ENCODE results near the gene PTPRM.

Gene PTPRM

GRCh38 chr18:8140841-8141501 is 573.9 kb downstream of the PTPRM start:
- DNase-seq = no peak

DNA sequence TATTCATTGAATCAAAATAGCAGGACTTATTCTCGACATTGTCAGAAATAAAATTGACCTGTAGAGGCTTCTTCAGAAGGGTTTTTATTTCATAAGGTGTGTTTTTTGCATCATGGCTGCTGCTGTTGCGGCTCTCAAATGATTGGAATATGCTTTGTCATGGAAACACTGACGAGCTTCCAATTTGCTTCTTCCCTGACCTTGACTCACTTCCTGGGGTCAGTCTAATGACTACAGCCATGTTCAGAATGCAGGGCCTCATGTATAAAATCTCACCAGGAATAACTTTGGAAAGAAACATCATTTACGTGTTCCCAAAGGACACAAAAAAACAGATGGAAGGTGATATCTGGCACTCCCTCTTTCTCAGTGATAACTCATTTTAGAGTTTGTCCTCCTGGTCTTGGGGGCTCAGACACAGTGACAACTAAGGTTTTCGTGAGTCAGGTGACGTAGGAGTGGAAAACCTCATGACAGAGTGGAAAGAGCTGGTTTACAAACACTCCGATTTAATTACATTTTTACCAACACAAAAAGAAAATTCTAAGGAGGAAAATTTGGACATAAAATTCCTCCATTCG is 575.1 kb downstream of the PTPRM start:
- no peak for DNase-seq

DNA sequence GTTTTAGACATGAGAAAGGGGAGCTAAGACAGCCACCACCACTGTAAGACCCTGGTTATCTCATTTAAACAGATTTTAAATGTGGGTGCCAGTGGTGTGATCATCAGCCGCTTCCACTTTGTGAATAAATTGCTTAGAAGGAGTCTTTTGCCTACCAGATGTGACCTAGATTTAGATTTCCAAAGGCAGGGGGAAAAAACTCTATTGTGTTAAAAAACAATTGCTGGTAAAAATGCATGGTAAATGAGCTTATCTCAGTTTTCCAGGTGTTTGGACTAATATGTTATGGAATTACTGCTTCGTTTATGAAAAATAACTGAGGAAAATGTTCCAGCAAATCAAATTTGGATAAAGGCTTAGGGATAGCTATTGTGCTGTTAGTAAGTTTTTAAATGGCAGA is 575.8 kb downstream of the PTPRM start:
- DNase-seq = no peak

DNA sequence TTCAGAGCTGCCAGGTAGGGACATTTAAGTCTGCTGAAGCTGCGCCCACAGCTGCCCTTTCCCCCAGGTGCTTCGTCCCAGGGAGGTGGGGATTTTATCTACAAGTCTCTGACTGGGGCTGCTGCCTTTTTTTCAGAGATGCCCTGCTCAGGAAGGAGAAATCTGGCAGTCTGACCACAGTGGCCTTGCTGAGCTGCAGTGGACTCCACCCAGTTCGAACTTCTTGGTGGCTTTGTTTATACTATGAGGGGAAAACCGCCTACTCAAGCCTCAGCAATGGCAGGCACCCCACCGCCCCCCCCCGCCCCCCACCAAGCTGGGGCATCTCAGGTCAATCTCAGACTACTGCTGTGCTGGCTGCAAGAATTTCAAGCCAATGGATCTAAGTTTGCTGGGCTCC is 584.1 kb downstream of the PTPRM start:
- no peak for DNase-seq

- DNase-seq = no peak
Measured at GRCh38 chr18:8153887-8154583, 586.9 kb downstream of the PTPRM start.

DNA sequence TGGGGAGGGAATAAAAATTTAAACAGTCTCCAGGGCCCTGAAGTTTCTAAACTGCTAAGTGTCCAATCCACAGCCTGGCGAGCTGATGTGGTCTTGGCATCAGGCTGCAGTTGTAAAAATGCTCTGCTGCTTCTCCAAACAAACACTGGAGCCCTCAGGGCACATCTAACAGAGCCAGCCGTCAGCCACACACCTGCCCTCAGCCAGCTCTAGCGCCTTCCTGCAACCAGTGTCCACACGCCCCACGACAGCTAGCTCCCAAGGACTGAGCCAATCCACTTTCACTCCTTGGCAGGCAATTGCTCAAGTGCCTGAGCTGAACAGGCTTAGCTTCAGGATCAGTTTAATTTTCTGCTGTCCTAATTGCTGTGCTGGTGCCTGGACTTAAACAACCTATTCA is 595.7 kb downstream of the PTPRM start:
- DNase-seq = no peak

DNA sequence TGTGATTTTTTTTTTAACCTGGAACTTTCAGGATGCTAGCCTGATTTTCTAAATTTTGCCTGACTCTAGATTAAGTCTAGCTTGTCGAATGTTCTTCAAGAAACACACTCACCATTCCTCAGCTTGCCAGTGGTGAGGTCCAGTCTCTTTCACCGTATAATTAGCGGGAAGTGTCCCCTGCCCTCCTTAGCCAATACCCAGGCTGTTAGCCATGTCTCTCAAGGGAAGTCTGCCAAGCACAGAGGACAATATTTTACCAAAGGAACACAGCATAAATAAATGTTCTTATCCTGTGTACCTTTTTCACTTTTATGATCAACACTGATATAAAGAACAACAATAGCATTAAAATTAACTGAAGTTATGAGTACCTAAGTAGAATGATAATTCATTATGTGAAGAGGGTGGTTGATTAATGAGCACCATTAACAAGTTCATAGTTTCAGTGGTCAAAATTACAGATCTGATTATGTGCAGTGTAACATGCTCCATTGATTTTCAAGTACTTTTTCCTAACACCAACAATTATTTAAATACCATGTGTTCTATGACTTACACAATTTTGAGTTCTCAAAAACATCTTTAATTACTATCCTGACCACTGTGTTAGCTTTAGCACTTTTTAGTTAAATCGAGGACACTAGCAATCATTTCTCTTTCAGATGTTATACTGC is 596.3 kb downstream of the PTPRM start:
- no peak for DNase-seq

DNA sequence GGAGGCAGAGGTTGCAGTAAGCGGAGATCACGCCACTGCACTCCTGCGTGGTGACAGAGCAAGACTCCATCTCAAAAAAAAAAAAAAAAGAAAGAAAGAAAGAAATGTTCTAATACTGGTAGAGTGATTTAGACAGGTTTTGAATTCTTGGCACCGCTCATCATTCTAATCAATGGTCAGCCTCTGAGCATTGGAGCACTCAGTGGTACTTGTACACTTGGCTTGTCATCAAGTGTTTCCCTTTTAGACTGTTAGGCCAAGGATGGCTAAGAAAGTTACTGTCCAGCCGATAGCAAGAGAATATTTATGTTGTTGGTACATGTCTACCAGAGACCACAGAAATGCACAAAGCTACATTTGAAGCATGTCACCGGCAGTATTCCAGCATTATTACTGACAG is 598.0 kb downstream of the PTPRM start:
- DNase-seq = no peak

DNA sequence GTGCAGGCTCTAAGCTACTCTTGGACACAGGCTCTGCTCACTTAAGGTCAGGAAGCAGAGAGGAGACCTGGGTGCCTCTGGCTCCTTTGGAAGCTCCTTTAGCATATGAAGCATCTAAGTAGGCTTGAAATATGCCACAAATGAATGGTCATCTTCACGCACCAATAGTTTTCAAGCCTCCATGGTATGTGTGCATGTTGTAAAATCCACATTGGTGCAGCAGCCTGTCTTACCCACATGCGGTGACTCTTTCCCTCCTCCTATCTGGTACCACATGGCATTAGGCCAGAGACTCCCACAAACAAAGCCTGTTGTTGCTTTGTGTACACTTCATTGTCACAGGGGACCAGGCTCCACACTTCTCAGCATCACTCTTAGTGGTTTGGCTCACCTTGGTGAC is 599.9 kb downstream of the PTPRM start:
- DNase-seq = no peak

GRCh38 chr18:8167673-8168072 is 600.6 kb downstream of the PTPRM start:
- no peak for DNase-seq

DNA sequence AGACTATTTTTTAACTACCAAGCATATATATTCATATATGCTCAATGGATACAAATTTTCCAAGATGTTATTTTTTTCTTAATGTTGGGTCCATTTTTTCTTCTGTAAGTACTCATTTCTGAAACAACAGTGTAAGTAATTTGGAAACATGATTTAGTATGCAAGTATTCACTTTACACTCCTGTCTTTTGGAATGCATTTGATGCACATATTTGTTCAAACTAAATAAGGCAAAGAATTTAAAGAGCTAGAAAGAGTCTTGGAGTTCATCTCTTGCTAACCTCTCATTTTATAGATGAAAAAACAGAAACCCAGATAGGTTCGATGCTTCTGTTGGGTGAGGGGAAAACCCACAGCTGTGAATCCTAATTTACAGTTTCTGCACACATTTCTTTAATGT is 602.6 kb downstream of the PTPRM start:
- DNase-seq = no peak

- no peak for DNase-seq
Measured at GRCh38 chr18:8174771-8175170, 607.7 kb downstream of the PTPRM start.

- DNase-seq = no peak
Measured at GRCh38 chr18:8175501-8176061, 608.5 kb downstream of the PTPRM start.

GRCh38 chr18:8176109-8176508 is 609.0 kb downstream of the PTPRM start:
- no peak for DNase-seq

GRCh38 chr18:8176554-8176953 is 609.4 kb downstream of the PTPRM start:
- DNase-seq = no peak

DNA sequence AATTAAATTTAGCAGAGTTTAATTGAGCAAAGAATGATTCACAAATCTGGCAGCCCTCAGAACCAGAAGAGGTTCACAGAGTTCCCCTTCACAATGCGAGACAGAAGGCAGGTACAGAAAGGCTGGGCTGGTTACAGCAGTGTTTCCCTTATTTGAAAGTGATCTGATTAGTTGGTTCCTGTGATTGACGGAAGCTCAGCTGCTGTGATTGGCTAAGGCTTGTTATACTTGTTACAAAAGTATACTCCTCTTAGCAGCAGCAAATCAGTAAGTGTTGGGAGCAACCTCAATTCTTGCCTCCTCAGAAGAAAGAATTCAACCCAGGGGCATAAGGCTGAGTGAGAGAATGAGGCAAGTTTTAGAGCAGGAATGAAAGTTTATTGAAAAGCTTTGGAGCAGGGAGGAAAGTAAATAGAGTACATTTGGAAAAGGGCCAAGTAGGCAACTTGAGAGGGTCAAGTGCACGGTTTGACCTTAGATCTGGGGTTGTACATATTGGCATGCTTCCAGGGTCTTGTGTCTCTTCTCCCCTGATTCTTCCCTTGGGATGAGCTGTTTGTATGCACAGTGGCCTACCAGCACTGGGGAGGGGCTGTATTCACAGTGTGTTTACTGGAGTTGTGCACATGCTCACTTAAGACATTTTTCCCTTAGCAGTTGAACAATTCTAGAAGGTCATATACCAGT is 610.4 kb downstream of the PTPRM start:
- DNase-seq = no peak

DNA sequence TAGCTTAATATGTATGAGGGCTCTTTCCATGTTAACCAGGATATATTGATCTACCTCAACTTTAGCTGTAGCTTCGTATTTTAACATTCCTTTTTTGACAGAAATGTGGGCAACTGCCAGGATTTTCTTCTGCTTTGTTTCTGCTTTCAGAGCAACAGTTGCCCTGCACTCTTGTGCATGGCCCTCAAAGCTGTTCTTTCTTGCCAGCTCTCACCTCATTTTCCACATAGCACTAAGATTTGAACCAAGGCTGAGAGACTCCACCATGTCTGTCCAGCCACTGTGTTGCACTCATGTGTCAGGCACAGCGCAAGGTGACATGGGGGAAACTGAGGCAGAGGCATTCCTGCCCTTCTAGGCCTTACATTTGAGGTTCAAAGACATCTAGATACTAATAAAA is 619.3 kb downstream of the PTPRM start:
- no peak for DNase-seq

DNA sequence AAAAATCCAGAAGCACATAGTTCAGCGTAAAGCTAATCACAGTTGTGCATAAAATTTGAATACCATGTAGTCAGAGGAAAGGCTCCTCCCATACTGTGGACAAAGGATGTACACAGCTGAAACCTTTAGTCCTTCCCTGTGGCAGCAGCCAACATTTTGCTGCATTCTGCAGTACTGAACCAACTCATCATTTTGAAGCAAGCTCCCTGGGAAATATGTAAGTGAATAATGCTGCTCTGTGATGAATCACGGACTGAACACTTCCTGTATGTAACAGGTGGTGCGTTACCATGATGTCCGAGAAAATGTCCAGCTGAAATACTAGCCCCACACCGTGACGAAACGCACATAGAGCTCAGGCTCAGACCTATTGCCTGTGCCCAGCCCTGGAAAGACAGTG is 621.1 kb downstream of the PTPRM start:
- no peak for DNase-seq

DNA sequence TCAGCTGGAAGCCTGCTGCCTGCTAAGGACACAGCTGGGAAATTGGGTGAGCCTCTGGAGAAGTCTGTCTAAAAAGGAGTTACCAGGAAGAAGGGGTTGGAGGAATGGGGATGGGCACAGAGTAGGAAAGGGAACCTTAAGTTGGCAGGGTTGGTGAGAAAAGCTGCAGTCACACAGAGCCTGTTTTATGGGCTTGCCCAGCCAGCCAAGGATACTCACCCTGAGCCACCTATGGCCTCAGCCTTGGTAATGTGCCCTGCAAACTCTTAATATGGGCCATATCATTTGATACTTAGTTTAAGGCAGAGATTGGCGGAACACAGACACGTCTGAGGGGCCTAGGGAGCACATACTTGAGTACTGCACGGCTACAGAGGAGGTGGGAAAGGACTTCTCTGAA is 623.9 kb downstream of the PTPRM start:
- no peak for DNase-seq

- no peak for DNase-seq
Measured at GRCh38 chr18:8194431-8194830, 627.3 kb downstream of the PTPRM start.

GRCh38 chr18:8196238-8196637 is 629.1 kb downstream of the PTPRM start:
- no peak for DNase-seq

DNA sequence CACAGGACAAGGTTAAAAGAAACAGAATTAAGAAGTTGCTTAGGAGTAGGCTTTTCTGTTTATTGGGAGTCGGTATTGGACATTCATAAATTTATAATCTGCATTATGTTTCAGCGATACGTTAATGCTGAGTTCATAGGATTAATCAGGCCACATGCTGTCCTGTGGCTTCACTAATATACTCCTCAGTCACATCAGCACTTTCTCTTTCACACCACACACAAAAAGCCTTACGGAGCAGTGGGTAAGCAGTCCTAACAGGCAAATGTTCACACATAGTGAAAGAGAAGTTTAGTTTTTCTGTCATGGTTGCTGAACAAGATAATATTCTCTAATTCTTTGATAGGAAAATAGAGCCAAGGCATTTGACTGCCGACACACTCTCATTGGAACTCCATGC is 630.4 kb downstream of the PTPRM start:
- DNase-seq = no peak

DNA sequence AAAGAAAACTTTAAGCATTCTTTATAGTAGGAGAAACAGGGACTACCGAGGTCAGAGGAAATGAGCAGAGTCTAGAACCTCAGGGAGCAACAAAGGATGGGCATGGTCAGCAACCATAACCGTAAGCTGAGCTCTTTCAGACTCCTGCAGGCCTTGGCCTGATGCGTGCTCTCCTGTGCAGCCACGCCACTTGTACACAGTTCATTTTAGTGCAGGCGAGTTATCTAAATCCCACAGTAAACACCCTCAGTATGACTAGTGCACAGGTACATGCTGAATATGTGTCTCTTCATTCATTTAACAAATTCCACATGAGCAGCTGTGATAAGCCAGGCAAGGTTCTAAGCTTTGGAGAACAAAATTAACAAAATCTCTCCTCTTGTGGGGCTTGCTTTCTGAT is 640.9 kb downstream of the PTPRM start:
- DNase-seq = no peak

Measured in stimulated activated CD4-positive, alpha-beta T cell treated with anti-CD3 and anti-CD28 coated beads, Interleukin-1b, Interleukin-23, amount 100 ng/mL, for 48 hours (primary cell).